DMS53 (cell line): ENCODE data around the gene GZMH.
"Not testable (repeated sequence)": the region's sequence is repeated elsewhere in the genome, so short reads cannot be mapped to it uniquely, and the experiment has no call there.

Experiments
- DNase-seq: peaks from one replicate; lab custom pipeline; 2025; lab: John Stamatoyannopoulos, UW

GZMH gene

GRCh38 chr14:24595073-24595808 lies 14.2 kb downstream of the GZMH start:
- peak; percentile 25 for DNase-seq

DNA sequence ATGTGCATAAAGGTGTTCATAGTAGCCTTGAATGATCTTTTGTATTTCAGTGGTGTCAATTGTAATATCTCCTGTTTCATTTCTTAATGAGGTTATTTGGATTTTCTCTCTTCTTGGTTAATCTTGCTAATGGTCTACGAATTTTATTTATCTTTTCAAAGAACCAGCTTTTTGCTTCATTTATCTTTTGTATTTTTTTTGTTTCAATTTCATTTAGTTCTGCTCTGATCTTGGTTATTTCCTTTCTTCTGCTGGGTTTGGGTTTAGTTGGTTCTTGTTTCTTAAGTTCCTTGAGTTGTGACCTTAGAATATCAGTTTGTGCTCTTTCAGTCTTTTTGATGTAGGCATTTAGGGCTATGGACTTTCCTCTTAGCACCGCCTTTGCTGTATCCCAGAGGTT lies 18.5 kb downstream of the GZMH start:
- not testable (repeated sequence) for DNase-seq

DNA sequence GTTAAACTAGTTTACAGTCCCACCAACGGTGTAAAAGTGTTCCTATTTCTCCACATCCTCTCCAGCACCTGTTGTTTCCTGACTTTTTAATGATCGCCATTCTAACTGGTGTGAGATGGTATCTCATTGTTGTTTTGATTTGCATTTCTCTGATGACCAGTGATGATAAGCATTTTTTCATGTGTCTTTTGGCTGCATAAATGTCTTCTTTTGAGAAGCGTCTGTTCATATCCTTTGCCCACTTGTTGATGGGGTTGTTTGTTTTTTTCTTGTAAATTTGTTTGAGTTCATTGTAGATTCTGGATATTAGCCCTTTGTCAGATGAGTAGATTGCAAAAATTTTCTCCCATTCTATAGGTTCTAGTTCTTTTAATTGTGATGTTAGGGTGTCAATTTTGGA lies 25.1 kb downstream of the GZMH start:
- DNase-seq = not testable (repeated sequence)

DNA sequence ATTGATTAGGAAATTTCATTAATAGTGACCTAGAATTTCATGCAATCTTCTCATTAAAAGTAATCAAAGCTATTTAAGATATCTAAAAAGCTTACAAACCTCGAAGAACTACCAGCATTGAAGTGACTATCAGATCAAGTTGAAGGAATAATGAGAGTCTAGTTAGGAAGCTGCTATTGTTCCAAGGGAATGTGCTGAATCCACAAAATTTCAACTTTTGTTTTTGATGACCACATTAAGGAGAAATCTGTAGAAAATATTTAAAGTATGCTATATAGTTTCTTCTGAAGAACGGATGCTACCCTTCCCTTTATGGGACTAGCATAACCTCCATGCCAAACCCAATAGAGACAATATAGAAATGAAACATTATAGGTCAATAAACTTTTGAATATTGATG lies 30.9 kb downstream of the GZMH start:
- DNase-seq = no peak

DNA sequence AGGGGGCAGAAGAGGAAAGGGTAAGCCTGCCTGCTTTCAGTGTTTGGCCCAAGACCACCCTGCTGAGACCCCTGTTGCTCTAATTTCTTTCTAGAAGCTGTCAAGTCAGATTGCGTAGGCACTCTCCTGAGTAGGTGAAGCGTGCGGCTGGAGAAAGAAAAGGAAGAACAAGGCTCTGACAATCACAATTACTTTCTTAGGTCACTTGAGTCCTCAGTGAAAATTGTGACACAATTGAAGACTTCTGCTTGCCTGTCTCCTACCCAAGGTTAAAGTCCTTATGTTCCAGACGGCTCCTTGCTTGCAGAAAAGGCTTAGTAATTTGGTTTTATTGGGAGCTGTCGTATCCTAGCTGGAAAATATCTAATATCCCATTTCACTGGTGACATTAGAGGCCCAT lies 32.7 kb downstream of the GZMH start:
- DNase-seq = no peak

- no peak for DNase-seq
Measured at GRCh38 chr14:24576182-24576581, 33.3 kb downstream of the GZMH start, which contains the start of gene CTSG. Gene CTSG (minus strand): TSS chr14:24576250. CDS start chr14:24576223, 27 bp downstream.

- no peak for DNase-seq
Measured at GRCh38 chr14:24574206-24574774, 35.2 kb downstream of the GZMH start.

DNA sequence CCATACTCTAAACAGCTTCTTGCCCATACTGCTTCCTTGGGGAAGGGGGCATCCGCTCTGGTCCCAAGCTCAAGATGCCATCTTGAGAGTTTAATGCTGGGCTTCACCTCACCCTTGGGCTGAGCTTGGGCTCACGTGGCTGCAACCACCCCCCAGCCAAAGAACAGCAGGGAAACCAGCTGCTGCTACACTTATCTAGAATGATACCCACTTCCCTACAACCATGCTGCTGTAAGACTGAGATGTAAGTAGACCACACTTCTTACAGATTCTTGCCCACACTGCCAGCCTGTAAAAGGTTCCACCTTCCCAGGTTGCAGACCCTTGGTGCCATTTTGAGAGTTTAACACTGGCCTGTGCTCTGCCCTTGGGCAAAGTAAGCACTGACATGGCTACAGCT lies 43.2 kb downstream of the GZMH start:
- no peak for DNase-seq

DNA sequence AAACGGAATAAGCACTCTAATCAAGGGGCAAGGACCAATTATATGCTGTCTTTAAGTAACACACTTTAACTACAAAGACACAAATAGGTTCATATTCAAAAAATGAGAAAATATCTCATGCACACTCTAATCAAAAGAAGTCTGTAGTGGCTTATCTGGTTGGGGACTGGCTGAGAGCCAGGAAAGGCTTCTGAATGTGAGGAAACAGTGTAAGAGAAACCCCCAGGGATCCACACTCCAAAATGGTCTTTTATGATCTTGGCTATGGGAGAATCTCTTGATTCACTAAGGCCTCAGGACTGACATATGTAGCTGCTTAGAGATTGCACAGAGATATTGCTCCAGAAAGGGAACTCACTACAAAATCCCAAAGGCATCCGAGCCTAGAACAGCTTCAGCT lies 43.7 kb downstream of the GZMH start:
- DNase-seq = no peak

GRCh38 chr14:24563505-24563904 lies 46.0 kb downstream of the GZMH start:
- DNase-seq = no peak

DNA sequence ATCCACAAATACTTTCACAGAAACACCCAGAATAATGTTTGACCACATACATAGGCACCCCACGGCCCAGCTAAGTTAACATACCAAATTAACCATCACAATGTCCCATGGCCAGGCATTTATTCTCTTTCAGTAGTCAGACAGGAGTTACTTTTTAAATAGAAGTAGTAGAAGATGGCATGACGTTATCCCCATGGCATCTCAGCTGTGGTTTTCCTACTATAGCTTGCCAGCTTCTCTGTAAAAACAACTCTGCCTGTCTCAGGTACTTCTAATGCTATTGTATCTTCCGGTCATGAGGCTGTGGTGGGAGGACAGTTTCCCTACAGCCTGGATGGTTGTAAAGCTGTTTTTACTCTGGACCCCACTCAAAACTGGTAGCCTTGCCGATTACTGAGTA lies 52.7 kb downstream of the GZMH start:
- DNase-seq = no peak
